HG03196 (cell line): ENCODE data around the gene TNFRSF13B.
"Not testable (repeated sequence)": the region's sequence is repeated elsewhere in the genome, so short reads cannot be mapped to it uniquely, and the experiment has no call there.

Source experiments
- ATAC-seq: cut with Tn5 transposase; IDR thresholded peaks from one replicate; pipeline ENCODE4 v1.9.1; 2021; ENCODE audit not compliant: unreplicated experiment

TNFRSF13B gene

DNA sequence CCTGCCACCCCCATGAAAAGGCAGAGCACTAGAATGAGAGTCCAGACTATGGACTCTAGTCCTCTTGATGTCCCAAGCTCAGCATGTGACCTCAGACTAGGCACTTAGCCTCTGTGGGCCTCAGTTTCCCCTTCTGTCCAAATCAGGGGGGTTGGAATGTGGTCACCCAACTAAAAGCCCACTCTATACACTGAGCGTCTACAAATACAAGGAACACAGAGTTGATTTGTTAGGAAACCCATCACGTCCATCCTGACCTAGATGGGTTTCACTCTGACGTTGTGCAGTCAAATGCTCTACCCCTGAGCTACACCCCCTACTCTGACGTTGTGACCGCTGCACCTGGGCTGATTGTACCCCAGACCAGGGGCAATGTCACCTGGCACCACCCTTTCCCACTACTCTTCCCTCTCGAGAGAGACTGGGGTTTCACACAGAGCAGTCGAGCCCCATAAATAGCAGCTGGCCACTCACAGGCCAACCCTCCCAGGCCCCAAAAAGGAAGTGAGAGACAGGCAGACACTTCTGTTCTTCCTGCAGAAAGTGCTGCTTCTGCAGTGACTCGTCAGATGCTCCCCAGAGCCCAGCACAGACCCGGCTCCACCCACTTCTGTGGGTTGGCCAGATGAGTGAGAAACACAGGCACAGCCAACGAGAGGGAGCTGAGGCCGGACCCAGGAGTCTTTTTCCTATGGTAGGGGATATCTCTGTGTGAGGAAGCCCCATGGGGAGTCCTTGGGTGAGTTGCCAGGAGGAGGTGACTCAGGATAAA lies 16.1 kb upstream of the TNFRSF13B start:
- ATAC-seq: peak; percentile 61

DNA sequence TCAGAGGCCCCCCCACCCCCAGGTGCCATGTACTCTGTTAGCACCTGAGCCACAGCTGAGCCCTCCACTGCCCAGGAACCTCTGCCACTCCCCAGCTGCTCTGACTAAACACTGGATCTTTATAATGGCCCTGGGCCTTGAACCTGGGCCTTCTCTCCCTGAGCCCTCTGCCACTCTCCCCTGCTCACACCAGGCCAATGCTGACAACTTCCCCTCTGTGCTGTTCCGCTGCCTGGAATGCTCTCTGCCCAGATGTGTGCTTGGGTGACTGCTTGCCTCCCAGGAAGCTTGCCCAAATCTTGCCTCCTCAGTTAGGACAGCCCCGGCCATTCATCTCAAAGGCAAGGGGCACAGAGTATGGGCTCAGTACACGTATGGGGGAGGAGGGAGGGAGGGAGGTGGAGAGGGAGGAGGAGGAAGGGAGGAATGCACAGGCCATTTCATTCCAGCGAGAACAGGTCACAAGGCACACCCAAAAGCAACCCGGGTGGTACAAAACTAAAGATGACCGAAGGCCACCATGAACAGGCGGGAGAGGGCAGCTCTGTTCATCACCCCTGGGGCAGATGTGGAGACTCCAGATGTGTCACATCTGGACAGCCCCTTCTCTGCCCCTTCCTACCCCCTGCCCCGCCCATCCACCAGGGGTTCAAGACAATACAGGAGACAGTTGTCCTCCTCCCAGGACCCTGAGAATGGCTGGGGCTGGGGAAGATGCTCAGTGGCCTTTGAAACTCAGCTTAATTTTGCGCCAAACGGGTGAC lies 15.3 kb upstream of the TNFRSF13B start:
- no peak for ATAC-seq

DNA sequence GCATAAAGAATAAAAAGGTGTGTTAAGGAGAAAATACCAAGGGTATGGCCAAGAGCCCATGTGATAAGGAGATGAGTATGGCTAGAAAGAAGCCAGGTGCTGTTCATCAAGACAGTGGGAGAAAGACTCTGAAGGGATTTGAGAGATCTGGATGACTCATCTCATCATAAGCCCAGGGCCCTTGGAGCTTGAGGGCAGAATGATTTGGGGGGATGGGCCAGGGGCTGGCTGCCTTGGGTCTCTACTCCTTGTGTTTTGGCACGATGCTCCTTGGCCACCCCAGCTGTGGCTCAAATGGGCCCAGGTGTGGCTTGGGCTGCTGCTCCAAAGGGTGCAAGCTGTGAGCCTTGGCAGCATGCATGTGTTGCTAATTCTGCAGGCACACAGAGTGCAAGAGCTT lies 14.5 kb upstream of the TNFRSF13B start:
- no peak for ATAC-seq

DNA sequence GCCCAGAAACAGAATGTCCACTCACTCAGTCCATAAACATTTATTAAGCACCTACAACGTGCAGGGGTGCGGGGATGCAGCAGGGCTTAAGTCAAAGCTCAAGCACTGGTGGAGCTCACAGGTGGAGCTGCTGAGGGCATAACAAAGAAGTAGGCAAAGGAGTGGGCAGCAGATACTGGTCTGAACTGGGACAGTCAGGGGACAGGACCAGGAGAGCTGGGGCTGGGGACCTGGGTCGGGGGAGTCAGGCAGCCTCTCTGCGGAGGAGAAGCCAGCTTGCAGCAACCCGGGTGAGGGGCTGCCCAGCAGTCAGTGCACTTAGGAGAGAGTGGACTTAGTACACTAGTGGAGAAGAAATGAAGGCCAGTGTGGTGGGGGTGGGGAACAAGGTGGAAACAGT lies 10.0 kb upstream of the TNFRSF13B start:
- no peak for ATAC-seq

DNA sequence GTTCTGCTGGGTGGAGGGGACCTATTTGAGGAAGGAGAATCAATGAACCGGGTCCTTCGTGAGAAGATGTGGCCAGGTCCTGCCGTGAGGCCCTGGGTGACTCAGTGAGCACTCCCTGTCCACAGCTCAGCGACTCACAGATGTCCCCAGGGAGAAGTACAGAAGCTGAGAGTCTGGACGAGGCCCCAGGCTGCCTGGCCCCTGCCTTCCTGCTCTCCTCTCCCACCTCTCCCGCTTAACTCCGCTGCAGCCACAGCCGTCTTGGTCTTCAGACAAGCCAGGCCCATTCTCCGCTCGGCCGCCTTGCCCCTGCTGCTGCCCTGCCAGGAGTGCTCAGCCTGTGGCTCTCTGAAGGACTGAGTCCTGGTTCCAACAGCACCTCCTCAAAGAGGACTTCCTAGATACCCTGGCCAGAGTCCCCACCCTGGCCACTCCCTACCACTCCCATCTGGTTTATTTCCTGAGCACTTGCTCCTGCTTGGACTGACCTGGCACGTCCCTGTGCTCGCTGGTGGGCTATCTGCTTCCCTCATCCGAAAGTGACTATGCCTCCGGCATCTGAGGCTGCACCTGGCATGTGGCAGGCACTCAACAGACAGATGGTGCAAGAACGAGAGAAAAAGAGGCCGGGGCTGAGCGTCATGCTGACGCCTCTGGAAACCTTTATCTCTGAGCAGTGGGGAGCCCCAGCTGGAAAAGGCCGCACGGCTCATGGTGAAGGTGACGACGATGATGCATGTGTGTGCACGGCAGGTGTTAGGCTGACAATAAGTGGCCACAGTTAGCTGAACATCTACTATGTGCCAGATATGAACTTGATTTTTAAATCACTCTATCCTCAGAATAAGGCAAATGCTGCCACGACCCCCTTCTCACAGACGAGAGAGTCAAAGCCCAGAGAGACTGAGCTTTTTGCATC lies 9.2 kb upstream of the TNFRSF13B start:
- peak; percentile 35 for ATAC-seq

DNA sequence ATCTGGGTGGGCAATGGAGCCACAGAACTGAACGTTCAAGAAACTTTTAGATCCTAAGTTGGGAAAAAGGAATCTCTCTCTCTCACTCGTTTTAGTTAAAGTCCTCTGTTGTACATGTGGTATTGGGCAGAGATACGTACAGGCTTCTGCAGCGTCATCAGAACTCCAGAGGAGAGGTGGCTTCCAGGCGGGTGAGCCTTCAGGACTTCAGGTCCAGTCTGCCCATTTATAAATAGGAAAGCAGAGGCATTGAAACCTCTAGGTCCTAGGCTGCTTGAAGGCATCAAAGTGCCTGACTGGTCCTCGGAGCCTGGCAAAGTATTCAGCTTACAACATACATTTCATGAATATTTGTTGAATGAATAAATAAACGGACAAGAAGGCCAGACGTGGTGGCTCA lies 8.1 kb upstream of the TNFRSF13B start:
- ATAC-seq: no peak

DNA sequence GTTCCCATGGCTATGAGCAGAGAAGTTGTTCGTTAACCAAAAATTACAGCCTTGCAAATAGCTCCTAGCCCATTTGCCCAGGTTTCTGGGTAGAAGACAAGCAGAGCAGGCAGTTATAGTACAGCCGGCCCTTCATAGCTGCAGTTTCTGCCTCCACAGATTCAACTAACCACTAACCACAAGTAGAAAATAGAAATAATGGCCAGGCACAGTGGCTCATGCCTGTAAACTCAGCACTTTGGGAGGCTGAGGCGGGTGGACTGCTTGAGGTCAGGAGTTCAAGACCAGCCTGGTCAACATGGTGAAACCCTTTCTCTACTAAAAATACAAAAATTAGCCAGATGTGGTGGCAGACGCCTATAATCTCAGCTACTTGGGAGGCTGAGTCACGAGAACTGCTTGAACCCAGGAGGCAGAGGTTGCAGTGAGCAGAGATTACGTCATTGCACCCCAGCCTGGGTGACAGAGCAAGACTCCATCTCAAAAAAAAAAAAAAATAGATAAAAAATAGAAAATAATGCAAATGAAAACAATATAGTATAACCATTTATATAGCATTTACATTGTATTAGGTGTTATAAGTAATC lies 7.4 kb upstream of the TNFRSF13B start:
- ATAC-seq: not testable (repeated sequence)

DNA sequence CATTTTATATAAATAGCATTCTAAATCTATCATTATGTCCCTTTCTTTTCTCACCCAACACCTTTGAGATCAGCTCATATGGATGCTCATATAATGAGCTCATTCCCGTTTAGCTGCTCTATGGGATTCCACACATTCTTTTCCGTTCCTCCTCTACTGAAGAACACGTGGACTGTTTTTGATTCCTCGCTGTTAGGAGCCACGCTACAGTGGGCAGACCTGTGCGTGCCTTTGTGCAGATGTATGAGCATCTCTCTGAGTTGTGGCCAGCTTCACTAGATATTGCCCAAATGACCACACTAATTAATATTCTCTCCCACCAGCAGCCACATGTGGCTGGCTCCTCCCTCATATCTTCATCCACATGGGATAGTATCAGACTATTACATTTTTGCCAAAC lies 6.0 kb upstream of the TNFRSF13B start:
- no peak for ATAC-seq

DNA sequence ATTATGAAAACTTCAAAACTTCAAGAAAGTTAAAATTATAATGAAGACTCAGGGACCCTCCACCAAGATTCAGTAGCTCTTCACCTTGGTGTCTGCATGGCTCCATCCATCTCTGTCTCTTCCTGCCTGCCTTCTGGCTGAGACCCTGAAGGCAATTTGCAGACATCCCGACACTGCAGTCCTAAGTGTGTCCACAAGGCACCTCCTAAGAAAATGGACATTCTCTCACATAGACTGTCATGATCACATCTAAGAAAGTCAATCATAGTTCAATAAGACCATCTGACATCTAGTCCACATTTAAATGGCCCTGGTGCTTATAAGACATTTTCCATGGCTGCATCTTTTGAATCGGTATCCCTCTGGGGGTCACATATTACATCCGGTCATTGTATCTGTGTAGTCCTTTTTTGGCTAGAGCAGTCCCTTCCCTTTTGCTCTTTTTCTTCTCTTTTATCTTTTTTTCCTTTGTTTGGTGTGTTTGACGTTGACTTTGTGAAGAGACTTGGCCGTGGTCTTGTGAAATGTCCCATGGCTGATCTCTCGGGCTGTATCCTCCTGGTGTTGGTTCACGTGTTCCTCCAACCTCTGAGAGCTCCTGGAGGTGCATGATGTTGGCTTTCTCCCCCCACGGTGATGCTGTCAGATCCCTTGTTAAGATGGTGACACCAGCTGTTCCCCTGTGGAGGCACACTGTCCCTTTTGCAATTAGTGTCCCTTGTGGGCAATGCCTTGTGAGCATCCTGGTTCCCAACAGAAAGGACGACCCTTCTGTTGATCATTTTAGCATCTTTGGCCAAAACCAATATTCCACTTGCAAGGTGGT lies 5.0 kb upstream of the TNFRSF13B start:
- no peak for ATAC-seq

DNA sequence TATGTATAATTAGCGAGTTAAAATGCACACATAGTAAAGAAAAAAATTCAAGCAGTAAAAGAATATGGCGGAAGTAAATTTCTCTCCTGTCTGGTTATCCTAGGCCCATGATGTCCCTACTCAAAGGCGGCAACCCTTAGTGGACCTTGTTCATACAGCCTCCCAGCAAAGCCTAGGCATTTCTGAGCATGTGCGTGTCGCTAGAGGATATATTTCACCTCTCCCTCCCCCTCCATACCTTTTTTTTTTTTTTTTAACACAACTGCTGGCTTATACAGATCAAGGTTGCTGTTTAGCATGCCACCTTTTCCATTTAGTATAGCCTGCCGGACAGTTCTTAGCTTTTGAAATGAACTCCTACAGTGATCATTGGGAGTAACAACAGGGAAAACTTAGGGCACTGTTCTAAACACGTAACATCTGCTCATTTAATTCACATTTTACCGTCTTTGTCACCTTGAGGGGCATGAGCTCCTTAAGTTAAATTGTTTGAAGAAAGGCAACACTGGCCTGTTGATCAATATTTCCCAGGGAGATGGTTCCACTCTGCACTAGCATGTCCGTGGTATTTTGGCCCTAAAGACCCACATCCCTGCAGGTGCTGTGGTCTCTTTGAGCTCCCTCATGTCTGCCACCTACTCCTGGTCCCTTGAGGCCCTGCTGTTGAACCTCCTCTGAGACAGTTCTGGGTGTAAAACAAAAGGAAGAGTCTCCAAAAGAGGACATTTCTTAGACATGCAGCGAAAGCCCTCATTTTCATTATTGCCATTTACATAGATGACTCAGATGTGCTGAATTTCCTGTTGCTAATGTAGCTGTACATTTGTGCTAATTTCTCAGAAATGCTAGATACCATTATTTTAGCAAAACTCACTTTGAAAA lies 4.1 kb upstream of the TNFRSF13B start:
- ATAC-seq: no peak

DNA sequence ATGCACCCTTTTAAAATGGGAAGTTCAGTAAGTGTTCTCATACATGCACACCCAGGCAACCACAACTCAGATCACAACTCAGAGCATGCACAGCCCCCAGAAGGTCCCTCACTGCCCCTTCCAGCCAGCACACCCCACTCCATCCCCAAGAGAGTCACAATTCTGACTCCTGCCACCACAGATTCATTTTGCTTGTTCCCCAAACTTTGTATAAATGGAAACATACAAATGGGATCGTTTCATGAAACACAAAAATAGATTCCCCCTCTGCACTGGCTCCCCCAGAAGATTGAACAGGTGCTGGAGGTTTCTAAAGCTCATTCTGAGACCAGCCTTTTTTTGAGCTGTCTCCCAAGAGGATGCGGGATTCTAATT lies 3.3 kb upstream of the TNFRSF13B start:
- ATAC-seq: no peak

DNA sequence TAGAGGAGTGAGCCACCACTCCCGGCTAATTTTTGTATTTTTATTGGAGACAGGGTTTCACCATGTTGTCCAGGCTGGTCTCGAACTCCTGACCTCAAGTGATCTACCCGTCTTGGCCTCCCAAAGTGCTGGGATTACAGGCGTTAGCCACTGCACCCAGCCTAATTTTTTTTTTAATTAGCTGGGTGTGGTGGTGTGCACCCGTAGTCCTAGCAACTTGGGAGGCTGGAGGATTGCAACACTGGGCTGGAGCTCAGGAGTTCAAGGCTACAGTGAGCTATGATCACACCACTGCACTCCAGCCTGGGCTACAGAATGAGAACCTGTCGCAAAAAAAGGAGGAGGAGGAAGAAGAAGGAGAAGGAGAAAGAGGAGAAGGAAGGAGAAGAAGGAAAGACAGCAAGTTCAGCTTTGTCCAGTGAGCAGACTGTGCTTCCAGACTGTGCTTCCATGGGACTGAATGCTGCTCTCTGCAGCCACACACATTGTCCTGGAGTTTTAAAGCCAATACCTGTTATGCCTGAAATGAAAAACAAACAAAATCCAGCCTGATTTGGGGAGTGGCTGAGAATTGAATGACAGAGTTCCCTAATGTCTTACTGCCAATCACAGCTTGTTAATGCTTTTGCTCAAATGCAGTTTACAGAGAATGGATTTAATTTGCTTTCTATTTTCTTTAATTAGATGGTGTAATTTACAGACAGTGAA lies 2.8 kb upstream of the TNFRSF13B start:
- ATAC-seq: no peak

DNA sequence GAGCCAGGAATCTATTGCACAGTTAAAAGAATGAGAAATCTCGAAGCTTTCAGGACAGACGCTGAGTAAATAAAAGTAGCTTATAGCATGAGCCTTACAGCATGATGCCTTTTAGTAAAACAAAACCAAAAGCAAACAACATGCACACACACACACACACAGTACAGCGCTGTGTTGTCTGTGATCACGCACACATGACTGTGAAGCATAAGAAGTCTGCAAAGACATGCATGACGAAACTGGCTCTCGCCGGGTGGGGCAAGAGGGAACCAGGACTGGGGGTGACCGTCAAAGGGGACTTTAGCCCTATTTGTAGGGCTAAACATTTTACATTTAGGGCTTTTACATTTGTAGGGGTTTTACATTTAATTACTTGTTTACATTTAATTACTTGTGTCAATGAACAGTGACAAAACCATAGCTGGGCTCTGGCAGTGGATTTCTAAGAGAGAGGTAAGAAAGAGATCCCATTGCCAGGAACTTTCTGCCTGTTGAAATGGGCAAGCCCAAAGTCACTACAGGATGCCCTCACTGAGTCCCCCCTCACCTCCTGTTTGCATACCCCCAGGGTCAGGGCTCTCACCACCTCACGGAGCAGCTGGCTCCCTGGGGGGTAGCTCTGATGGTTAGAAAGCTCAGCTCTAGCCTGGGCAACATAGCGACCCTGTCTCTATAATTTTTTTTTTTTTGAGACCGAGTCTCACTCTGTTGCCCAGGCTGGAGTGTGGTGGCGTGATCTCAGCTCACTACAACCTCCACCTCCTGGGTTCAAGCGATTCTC lies 2.0 kb upstream of the TNFRSF13B start:
- ATAC-seq: peak; percentile 43

DNA sequence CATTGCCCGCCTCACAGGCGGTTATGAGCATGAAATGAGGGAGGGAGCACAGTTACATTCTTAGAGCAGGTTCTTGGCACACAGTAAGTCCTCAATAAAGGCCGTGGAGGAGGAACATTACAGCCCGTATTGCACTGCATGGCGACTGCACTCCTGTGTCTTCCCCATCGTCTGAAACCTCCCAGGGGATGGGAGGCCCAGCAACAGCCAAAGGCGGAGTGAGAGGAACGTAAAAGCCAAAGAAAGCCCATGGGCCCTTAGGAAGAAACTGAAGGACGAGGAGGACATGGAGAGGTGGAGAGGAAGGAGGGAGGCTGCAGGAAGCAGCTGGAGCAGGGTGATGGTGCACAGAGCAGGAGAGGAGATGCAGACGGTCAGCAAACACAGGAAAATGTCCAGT lies 1.1 kb upstream of the TNFRSF13B start:
- not testable (repeated sequence) for ATAC-seq

DNA sequence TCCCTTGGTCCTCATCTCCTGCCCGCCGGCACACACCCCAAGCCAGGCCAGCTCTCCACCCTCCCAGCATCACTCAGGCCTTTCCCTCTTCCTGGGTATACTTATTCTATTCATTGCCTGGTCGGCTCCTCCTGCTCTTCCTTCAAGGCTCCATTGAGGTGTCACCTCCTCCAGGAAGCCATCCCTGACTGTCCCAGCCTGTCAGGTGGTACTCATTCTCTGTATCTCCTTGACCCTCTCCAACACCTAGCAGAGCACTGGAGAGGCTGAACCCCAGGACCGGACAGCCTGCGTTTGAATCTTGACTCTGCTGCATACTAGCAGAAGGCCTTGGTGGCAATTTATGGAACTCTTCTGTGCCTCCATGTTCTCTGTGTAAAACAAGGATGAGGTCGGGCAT lies 428 bp upstream of the TNFRSF13B start:
- ATAC-seq: no peak

DNA sequence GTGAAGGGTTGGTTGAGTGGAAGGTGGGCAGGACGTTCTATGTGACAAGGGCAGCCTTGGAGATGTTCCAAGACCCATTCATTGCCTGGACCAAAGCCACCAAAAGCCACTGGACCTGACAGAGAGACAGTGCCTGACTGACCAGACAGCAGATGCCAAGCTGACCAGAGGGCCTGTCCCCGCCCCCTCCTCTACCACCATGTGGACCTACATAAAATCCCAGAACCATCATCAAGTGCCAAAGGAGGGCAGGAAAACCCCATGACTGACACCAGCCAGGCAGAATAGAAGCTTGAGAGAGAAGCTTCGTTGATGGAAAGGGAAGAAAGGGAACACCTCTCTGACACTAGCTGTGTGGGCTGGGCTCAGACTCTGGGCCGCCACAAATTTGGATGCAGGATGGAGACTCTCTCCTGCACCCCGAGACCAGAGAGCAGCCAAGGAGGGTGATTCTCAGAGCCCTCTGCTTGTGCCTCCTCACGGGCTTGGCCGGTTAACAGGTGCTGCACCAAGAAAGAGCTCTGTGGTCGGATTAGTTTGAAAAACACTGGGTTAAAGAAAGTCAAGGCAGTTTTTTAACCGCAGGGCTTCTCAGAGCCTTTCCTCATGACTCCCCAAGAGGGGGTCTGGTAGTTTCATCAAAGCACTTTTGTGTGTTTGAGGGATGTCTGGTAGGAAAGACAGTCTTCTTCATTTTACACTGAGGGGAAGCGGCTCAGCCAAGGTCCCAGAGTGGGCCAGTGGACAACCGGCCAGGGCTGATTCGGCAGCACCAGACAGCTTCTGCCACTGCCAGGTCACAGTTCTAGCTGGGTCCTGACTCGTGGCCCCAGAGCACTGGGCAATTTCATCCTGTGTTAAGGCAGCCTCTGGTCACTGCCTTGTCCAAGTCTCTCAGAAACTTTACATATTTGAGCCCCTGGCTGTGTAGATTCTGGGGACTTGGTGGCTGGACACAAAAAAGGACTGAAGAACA lies 1.7 kb downstream of the TNFRSF13B start:
- no peak for ATAC-seq

DNA sequence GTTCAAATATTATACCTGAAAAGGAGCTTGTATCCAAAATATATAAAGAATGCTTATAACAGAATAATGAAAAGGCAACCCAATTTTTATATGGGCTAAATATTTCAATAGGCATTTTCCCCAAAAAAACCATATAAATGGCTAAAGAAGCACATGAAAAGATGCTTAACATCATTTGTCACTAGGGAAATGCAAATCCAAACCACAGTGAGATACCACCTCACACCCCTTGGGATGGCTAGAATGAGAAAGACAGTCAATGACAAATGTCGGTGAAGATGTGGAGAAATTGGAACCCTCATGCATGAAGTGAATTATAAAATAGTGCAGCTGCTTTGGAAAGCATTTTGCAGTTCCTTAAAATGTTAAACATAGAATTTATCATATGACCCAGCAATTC lies 3.1 kb downstream of the TNFRSF13B start:
- ATAC-seq: no peak
